Gastroesophageal sphincter (tissue), 3 donors: ENCODE measurements around the gene MEGF11.
A peak's percentile ranks its signal among the peaks of the same experiment; 100 is the strongest.

ENCODE experiments used
- EP300 ChIP-seq: sonication (generic); formaldehyde crosslinking; IDR thresholded peaks from one replicate; pipeline ENCODE4 v1.6.1; 2017; ENCODE audit warnings: antibody characterized with exemption, mild to moderate bottlenecking
- POLR2A ChIP-seq, 2 donors: fragments of 450-650 bp; IDR thresholded peaks; one replicate each; pipeline ENCODE4 v1.6.1; 2017; ENCODE audit warnings: antibody characterized with exemption in 2 of 2, mild to moderate bottlenecking in 2 of 2, moderate library complexity in 1 of 2
- TF ChIP-seq, protein P1 (sequence below), 4 experiments: fragments of 200-600 bp in 2 of 4; fragments of 450-650 bp in 2 of 4; sonication (generic) in 1 of 4; IDR thresholded peaks; one replicate each; pipeline ENCODE4 v1.5.1; 2017 to 2019; ENCODE audit warnings: antibody characterized with exemption in 4 of 4, mild to moderate bottlenecking in 2 of 4, moderate library complexity in 2 of 4

DNA sequence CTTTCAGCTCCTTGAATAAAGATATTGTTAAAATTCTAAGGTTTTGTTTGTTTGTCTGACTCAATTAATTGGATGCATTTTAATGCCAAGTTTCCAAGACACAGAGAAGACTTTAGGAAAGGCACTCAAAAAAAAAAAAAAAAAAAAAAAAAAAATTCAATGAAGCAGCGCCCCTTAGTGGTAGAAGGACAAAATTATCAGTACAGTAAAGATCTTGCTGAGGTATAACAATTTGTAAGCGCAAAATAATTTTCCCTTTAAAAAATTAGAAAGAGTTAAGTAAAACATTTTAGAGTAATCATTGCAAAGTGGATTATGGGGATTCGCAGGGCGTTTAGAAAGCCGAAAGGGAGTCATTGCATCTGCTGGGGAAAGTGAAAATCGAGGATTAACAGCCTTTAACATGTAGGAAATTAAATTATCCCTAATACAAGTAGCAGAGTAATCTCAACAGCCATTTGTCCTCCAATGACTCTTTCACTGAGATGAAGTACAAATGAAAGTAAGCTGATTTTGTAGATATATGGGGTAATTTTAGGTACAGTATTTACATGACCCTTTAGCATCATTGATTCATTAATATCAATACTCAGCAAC is 34.0 kb upstream of the MEGF11 start:
- TF ChIP-seq, protein P1, sequence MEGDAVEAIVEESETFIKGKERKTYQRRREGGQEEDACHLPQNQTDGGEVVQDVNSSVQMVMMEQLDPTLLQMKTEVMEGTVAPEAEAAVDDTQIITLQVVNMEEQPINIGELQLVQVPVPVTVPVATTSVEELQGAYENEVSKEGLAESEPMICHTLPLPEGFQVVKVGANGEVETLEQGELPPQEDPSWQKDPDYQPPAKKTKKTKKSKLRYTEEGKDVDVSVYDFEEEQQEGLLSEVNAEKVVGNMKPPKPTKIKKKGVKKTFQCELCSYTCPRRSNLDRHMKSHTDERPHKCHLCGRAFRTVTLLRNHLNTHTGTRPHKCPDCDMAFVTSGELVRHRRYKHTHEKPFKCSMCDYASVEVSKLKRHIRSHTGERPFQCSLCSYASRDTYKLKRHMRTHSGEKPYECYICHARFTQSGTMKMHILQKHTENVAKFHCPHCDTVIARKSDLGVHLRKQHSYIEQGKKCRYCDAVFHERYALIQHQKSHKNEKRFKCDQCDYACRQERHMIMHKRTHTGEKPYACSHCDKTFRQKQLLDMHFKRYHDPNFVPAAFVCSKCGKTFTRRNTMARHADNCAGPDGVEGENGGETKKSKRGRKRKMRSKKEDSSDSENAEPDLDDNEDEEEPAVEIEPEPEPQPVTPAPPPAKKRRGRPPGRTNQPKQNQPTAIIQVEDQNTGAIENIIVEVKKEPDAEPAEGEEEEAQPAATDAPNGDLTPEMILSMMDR (IDR thresholded peaks at IDR 0.05), result peak; percentile 27 to 56 (median 32)
- TF ChIP-seq POLR2A (IDR thresholded peaks at IDR 0.05), result no peak
- no peak for TF ChIP-seq EP300
